T-helper 2 cell treated with Interferon-gamma antibody and Interleukin-4, amounts not matched to agents 5 μg/mL and 100 μg/mL, for 36 hours (primary cell): Measurements from ENCODE around the gene AFAP1L2.
"Not testable (repeated sequence)": the region's sequence is repeated elsewhere in the genome, so short reads cannot be mapped to it uniquely, and the experiment has no call there.

ENCODE experiments used
- DNase-seq: peaks from one replicate; pipeline ENCODE4 v3.0.0; 2021; ENCODE audit warnings: low spot score
- H3K27ac Mint-ChIP-seq: one replicate; pipeline ENCODE4 v1.8.0; 2021; ENCODE audit warnings: mild to moderate bottlenecking, mixed read lengths
- H3K27me3 Mint-ChIP-seq: one replicate; pipeline ENCODE4 v1.8.0; 2021; ENCODE audit warnings: low read depth, mixed read lengths
- H3K36me3 Mint-ChIP-seq: one replicate; pipeline ENCODE4 v1.8.0; 2021; ENCODE audit warnings: low read depth, mixed read lengths
- H3K4me1 Mint-ChIP-seq: one replicate; pipeline ENCODE4 v1.8.0; 2021; ENCODE audit warnings: low read depth, mixed read lengths
- H3K4me3 Mint-ChIP-seq: one replicate; pipeline ENCODE4 v1.8.0; 2022; ENCODE audit warnings: mild to moderate bottlenecking, moderate library complexity, mixed read lengths
- H3K9me3 Mint-ChIP-seq: one replicate; pipeline ENCODE4 v1.8.0; 2021; ENCODE audit warnings: mixed read lengths

The AFAP1L2 gene

GRCh38 chr10:114336823-114337509 lies 67.3 kb downstream of the AFAP1L2 start:
- H3K27ac Mint-ChIP-seq, result no peak overlapping the region

GRCh38 chr10:114335614-114336013 lies 68.7 kb downstream of the AFAP1L2 start:
- Mint-ChIP-seq H3K4me1 (peaks cover 22% of the 10 kb centered on the region), H3K9me3 (no peaks in the 10 kb centered on the region), H3K4me3 (no peak overlapping the region), H3K27ac (no peak overlapping the region), H3K27me3 (no peaks in the 10 kb centered on the region), H3K36me3 (no peaks in the 10 kb centered on the region)
- no peak for DNase-seq

More at GRCh38 chr10:114336823-114337509, 67.3 kb downstream of the AFAP1L2 start:
- H3K9me3 Mint-ChIP-seq, result no peaks in the 10 kb centered on the region
- H3K4me3 Mint-ChIP-seq, result peak overlapping the region; percentile 5
- no peaks in the 10 kb centered on the region for H3K36me3 Mint-ChIP-seq
- no peaks in the 10 kb centered on the region for H3K27me3 Mint-ChIP-seq
- DNase-seq, result no peak
- H3K4me1 Mint-ChIP-seq, result peaks cover 22% of the 10 kb centered on the region

GRCh38 chr10:114334301-114334700 lies 70.0 kb downstream of the AFAP1L2 start:
- no peak for DNase-seq
- Mint-ChIP-seq H3K9me3 (no peaks in the 10 kb centered on the region), H3K27ac (no peak overlapping the region), H3K36me3 (no peaks in the 10 kb centered on the region), H3K4me3 (peak overlapping the region; percentile 30), H3K27me3 (no peaks in the 10 kb centered on the region), H3K4me1 (peaks cover 22% of the 10 kb centered on the region)

GRCh38 chr10:114333441-114333840 lies 70.9 kb downstream of the AFAP1L2 start:
- H3K4me3 Mint-ChIP-seq, DNase-seq, H3K36me3 Mint-ChIP-seq, H3K27me3 Mint-ChIP-seq, H3K9me3 Mint-ChIP-seq, H3K27ac Mint-ChIP-seq: not testable (repeated sequence)
- peaks cover 22% of the 10 kb centered on the region for H3K4me1 Mint-ChIP-seq

GRCh38 chr10:114332301-114333192 lies 71.8 kb downstream of the AFAP1L2 start:
- no peaks in the 10 kb centered on the region for H3K27me3 Mint-ChIP-seq
- H3K36me3 Mint-ChIP-seq, result no peaks in the 10 kb centered on the region
- DNase-seq, result no peak
- no peak overlapping the region for H3K27ac Mint-ChIP-seq
- H3K4me3 Mint-ChIP-seq, result no peak overlapping the region
- no peaks in the 10 kb centered on the region for H3K9me3 Mint-ChIP-seq
- H3K4me1 Mint-ChIP-seq, result peaks cover 21% of the 10 kb centered on the region

- Mint-ChIP-seq H3K27me3 (no peaks in the 10 kb centered on the region), H3K4me3 (no peak overlapping the region), H3K4me1 (peaks cover 5% of the 10 kb centered on the region), H3K9me3 (no peaks in the 10 kb centered on the region), H3K27ac (no peak overlapping the region), H3K36me3 (no peaks in the 10 kb centered on the region)
- DNase-seq, result no peak
Measured at GRCh38 chr10:114329634-114330365, 74.5 kb downstream of the AFAP1L2 start.

- no peaks in the 10 kb centered on the region for H3K4me1 Mint-ChIP-seq
- no peak overlapping the region for H3K4me3 Mint-ChIP-seq
- H3K27me3 Mint-ChIP-seq, result no peaks in the 10 kb centered on the region
- no peaks in the 10 kb centered on the region for H3K9me3 Mint-ChIP-seq
- no peak overlapping the region for H3K27ac Mint-ChIP-seq
- DNase-seq, result no peak
- H3K36me3 Mint-ChIP-seq, result no peaks in the 10 kb centered on the region
Measured at GRCh38 chr10:114328874-114329273, 75.4 kb downstream of the AFAP1L2 start.

GRCh38 chr10:114328441-114328812 lies 75.9 kb downstream of the AFAP1L2 start:
- Mint-ChIP-seq H3K4me1 (no peaks in the 10 kb centered on the region), H3K36me3 (no peaks in the 10 kb centered on the region), H3K4me3 (no peak overlapping the region), H3K9me3 (no peaks in the 10 kb centered on the region), H3K27me3 (no peaks in the 10 kb centered on the region), H3K27ac (no peak overlapping the region)
- no peak for DNase-seq

- DNase-seq, result no peak
- Mint-ChIP-seq H3K27ac (no peak overlapping the region), H3K9me3 (no peaks in the 10 kb centered on the region), H3K4me3 (no peak overlapping the region), H3K4me1 (no peaks in the 10 kb centered on the region), H3K27me3 (no peaks in the 10 kb centered on the region), H3K36me3 (no peaks in the 10 kb centered on the region)
Measured at GRCh38 chr10:114327537-114328440, 76.5 kb downstream of the AFAP1L2 start.

- Mint-ChIP-seq H3K4me1 (no peaks in the 10 kb centered on the region), H3K4me3 (no peak overlapping the region), H3K27ac (no peak overlapping the region), H3K9me3 (no peaks in the 10 kb centered on the region), H3K27me3 (no peaks in the 10 kb centered on the region), H3K36me3 (no peaks in the 10 kb centered on the region)
- no peak for DNase-seq
Measured at GRCh38 chr10:114326795-114327194, 77.5 kb downstream of the AFAP1L2 start.

- Mint-ChIP-seq H3K36me3 (no peaks in the 10 kb centered on the region), H3K9me3 (no peaks in the 10 kb centered on the region), H3K27me3 (no peaks in the 10 kb centered on the region), H3K4me3 (no peak overlapping the region), H3K27ac (no peak overlapping the region), H3K4me1 (no peaks in the 10 kb centered on the region)
- DNase-seq, result no peak
Measured at GRCh38 chr10:114323023-114323422, 81.3 kb downstream of the AFAP1L2 start.

GRCh38 chr10:114322344-114322743 lies 82.0 kb downstream of the AFAP1L2 start:
- H3K27me3 Mint-ChIP-seq, result no peaks in the 10 kb centered on the region
- H3K9me3 Mint-ChIP-seq, result no peaks in the 10 kb centered on the region
- DNase-seq, result no peak
- H3K36me3 Mint-ChIP-seq, result no peaks in the 10 kb centered on the region
- no peak overlapping the region for H3K27ac Mint-ChIP-seq
- H3K4me1 Mint-ChIP-seq, result no peaks in the 10 kb centered on the region
- H3K4me3 Mint-ChIP-seq, result no peak overlapping the region
